IPS-15b (cell line): ENCODE data around the gene TMEM109.
A peak's percentile ranks its signal among the peaks of the same experiment; 100 is the strongest.
"Not testable (repeated sequence)": the region's sequence is repeated elsewhere in the genome, so short reads cannot be mapped to it uniquely, and the experiment has no call there.

Experiments
- H3K27me3 ChIP-seq: one replicate; pipeline ENCODE4 v1.6.1; 2013; ENCODE audit warnings: low read length; ENCODE audit not compliant: control insufficient read depth, insufficient read depth
- H3K36me3 ChIP-seq: one replicate; pipeline ENCODE4 v1.6.1; 2013; ENCODE audit warnings: low read length; ENCODE audit not compliant: control insufficient read depth, insufficient read depth
- H3K4me1 ChIP-seq: one replicate; pipeline ENCODE4 v1.6.1; 2013; ENCODE audit warnings: mild to moderate bottlenecking, low read length; ENCODE audit not compliant: control insufficient read depth, insufficient read depth
- H3K4me3 ChIP-seq: one replicate; pipeline ENCODE4 v1.5.1; 2013; ENCODE audit warnings: low read depth, low read length
- H3K9ac ChIP-seq: one replicate; pipeline ENCODE4 v1.6.1; 2013; ENCODE audit warnings: low read depth, mild to moderate bottlenecking, low read length
- H3K9me3 ChIP-seq: one replicate; pipeline ENCODE4 v1.6.1; 2013; ENCODE audit warnings: mild to moderate bottlenecking, low read length; ENCODE audit not compliant: control insufficient read depth, insufficient read depth

Gene TMEM109

DNA sequence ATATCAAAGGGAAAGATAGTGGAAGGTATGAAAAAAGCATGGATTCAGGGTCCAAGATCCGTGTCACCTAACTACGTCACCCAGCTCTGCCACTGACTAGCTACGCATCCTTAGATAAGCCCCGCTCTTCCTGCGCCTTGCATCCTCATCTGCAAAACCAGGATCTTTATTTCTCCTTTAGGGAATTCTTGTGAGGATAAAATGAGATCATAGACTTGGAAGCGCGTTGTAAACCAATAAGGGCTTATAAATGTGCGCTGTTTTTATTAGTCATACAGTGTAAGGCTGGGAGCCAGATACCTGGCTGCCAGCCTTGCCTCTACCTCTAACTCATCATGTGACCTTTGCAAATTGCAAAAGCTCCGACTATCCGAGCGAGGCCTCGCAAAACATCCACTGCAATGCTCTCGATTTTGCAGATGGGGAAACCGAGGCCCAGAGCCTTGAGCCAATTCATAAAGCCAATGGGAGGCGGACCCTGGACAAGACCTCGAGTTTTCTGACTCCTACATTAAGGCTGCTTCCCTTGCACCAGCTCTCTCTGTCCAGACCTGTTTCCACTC lies 8.3 kb upstream of the TMEM109 start:
- Histone ChIP-seq H3K4me1 (peaks cover 7% of the 10 kb centered on the region), H3K9ac (peak overlapping the region; percentile 81), H3K36me3 (peaks cover 24% of the 10 kb centered on the region), H3K27me3 (peaks cover 9% of the 10 kb centered on the region), H3K9me3 (no peaks in the 10 kb centered on the region), H3K4me3 (peak overlapping the region; percentile 90)

DNA sequence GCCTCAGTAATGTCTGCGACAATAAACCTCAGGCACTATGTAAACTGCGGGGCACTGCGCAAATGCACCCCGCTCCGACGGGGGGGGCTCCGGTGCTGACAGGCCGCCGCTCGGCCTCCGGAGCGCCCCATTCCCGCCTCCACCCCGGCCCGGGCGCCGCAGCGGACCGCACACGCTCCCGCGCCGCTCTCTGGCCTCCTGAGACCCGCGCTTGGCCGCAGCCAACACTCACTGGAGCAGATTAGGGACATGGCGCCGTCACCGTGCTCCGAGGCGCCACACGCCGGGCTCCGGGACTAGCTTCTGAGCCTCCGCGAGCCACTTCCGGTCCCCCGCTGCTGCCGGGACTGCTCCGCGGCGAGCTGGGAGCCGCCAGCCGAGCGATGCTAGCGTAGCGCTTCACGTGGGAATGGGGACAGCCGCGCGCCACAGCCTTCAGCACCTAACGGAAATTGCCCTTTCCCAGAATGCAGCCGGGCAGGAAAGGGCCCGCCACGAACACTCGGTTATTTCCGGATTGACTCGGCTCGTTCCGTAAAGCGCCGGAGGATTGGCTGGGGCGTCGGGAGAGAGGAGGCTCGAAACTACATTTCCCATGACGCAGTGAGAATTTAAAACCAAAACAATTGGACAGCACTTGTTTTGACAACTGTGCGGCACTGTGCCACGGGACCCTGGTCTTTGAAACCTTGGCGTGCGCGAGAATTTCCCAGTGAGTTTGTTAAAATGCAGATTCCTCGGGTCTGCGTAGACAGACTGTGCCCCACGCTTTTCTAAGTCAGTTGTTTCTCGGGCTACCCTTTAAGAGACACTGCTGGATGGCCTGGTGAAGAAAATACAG lies 7.6 kb upstream of the TMEM109 start, which contains the start of gene PRPF19:
TSS of gene PRPF19 (minus strand) at position 454 of the 841 bp plus-strand sequence. CDS start at position 251, 203 bp downstream.
- Histone ChIP-seq H3K9me3 (no peaks in the 10 kb centered on the region), H3K9ac (peak within 1 kb of the TSS; percentile 81), H3K27me3 (peaks cover 16% of the 10 kb centered on the region), H3K36me3 (peaks cover 17% of the 10 kb centered on the region), H3K4me1 (peaks cover 7% of the 10 kb centered on the region), H3K4me3 (peak within 1 kb of the TSS; percentile 90)

DNA sequence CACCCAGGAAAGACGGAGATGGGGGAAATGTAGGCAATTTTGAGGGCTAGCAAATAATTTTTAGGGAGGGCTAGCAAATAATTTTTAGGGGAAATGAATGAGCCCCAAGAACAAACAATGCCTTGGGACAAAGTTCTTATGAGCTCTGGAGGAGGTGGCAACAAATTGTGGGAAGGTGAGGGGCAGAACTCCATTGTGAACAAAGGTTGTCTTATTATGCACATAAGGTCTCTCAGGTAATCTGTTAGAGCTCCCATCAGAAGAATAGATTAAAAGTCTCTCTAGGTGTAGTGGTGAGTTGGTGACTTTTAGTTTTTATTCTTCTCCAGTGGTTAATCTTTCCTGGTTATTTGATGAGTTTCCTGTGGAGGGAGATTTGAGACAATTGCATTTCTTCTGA lies 5.2 kb upstream of the TMEM109 start:
- H3K4me1 ChIP-seq = peaks cover 10% of the 10 kb centered on the region
- H3K9ac ChIP-seq = no peak overlapping the region
- no peaks in the 10 kb centered on the region for H3K9me3 ChIP-seq
- H3K27me3 ChIP-seq = peaks cover 31% of the 10 kb centered on the region
- no peak overlapping the region for H3K4me3 ChIP-seq
- no peaks in the 10 kb centered on the region for H3K36me3 ChIP-seq

DNA sequence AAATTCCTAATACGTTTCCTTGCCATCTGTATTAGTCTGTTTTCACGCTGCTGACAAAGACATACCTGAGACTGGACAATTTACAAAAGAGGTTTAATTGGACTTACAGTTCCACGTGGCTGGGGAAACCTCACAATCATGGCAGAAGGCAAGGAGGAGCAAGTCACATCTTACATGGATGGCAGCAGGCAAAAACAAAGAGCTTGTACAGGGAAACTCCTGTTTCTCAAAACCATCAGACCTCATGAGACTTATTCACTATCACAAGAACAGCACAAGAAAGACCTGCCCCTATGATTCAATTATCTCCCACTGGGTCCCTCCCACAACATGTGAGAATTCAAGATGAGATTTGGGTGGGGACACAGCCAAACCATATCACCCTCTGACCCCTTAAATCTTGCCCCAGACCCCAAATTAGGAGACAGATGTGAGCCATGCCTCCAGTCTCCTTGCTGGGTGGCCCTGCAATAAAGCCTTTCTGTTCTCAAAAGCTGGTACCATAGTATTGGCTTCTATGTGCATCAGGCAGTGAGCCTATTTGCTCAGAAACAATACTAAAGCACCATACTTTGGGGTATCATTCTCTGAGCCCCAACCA lies 4.2 kb upstream of the TMEM109 start:
- not testable (repeated sequence) for H3K9me3 ChIP-seq, H3K4me1 ChIP-seq, H3K9ac ChIP-seq, H3K36me3 ChIP-seq, H3K4me3 ChIP-seq
- peaks cover 32% of the 10 kb centered on the region for H3K27me3 ChIP-seq

DNA sequence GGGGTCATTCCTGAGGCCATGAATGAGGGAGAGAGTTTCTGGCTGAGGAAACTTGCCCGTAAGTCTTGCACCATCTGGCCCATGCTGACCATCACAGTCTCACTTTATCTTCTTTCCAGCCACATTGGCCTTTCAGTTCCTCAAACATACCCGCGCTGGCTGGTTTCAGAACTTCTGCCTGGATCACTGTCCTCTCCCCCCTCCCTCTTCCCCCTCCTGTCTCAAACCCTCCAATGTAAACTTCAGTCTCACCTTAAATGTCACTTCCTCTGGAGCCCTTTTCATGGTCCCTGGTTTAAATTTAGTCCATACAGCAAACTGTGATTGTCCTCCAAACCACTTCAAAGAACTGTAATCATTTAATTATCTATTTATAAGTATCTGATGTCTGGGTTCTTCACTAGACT lies 3.7 kb upstream of the TMEM109 start:
- H3K27me3 ChIP-seq = peaks cover 37% of the 10 kb centered on the region
- H3K36me3 ChIP-seq = no peaks in the 10 kb centered on the region
- H3K4me1 ChIP-seq = peaks cover 4% of the 10 kb centered on the region
- H3K9me3 ChIP-seq = no peaks in the 10 kb centered on the region
- H3K9ac ChIP-seq = no peak overlapping the region
- H3K4me3 ChIP-seq = no peak overlapping the region

DNA sequence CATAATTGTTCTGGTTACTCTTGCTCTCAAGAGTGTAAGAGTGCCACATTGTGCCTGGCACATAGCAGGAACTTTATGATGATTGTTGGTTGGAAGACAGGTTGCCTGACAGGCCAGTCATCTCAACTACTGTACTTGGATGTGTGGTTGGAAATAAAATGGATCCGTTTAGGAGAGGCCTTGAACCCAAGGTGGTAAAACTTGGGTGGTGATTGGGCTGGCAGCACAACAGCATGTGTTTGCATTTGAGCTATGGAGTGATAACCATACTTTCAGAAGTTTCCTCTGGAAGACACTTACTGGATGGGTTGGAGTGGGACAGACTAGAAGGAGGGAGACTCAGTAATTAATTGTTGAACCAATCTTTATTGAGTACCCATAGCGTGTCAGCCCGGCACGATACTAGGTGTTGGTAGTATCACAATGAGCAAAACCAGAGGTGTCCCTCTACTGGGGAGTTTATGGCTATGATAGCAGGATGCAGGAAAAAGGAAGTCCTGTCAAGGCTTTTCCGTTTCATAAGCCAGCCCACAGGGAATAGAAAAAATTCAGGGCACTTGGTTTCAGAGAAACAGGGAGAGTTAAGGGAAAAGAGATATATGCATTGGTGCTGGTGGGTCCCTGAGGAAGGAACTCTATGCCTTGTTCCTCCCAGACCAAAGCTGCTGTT lies 3.1 kb upstream of the TMEM109 start:
- Histone ChIP-seq H3K36me3 (no peaks in the 10 kb centered on the region), H3K9me3 (no peaks in the 10 kb centered on the region), H3K9ac (no peak overlapping the region), H3K4me1 (peaks cover 5% of the 10 kb centered on the region), H3K27me3 (peaks cover 37% of the 10 kb centered on the region), H3K4me3 (no peak overlapping the region)

DNA sequence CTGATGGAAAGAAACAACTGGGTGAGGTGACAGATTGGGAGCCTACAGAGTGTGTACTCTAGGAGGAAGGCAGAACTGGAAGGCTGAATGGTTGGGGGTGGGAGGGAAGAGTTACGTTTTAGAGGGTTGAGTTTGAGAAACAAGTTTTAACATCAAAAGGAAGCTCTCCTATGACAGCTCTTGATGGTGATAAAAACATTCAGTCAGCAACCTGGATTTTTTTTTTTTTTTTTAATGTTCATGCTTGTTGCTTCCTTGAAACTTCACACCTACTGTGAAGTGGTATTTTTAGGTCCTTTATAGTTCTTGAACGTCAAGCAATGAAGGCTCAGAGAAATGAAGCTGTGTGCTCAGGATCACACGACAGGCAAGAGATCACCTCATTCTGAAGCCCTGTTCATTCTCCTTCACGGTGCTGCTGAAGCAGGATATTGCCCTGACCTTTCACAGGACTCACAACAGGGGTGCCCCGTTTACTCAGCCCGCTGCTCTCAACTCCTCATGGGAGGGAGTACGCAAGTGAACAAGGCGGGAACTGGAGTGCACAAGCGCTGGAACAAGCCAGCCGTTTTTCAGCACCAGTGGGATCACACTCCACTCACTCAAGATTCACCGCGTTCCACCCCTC lies 1.6 kb upstream of the TMEM109 start:
- Histone ChIP-seq H3K9me3 (no peaks in the 10 kb centered on the region), H3K4me1 (peaks cover 9% of the 10 kb centered on the region), H3K9ac (no peak overlapping the region), H3K36me3 (no peaks in the 10 kb centered on the region), H3K27me3 (peaks cover 37% of the 10 kb centered on the region), H3K4me3 (no peak overlapping the region)

DNA sequence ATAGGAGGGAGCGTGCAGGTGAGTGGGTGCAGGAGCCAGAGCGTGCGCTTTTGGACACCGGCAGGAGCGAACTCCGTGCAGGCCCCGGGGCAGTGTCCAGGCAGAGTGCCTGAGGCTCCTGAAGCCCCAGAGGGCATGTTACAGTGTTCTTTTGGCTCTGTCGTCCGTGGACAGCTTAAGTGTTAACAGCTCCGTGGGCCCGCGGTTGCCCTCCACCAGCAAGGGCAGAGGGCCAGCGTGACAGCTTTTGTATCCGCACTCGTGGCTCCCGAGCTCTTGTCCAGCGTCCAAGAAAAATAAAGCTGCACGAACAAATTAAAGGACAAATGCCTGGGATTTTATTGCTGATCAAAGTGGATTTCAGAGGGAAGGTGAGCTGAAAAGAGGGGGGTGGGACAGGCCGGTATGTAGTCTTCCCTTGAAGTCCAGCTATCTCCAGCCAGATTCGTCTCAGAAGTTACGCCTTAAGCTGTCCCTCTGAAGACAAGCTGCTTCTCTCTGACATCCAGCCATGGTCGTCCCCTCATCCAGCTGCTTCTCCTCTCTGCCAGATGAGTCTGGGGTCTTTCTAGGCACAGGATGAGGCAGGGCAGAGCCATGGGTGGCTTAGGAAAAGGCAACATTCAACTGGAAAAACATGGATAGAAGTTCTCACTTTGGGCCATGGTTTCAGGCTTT lies 968 bp upstream of the TMEM109 start:
- no peaks in the 10 kb centered on the region for H3K9me3 ChIP-seq
- no peaks in the 10 kb centered on the region for H3K36me3 ChIP-seq
- peak overlapping the region; percentile 90 for H3K9ac ChIP-seq
- peak overlapping the region; percentile 84 for H3K4me3 ChIP-seq
- peaks cover 37% of the 10 kb centered on the region for H3K27me3 ChIP-seq
- peaks cover 9% of the 10 kb centered on the region for H3K4me1 ChIP-seq

DNA sequence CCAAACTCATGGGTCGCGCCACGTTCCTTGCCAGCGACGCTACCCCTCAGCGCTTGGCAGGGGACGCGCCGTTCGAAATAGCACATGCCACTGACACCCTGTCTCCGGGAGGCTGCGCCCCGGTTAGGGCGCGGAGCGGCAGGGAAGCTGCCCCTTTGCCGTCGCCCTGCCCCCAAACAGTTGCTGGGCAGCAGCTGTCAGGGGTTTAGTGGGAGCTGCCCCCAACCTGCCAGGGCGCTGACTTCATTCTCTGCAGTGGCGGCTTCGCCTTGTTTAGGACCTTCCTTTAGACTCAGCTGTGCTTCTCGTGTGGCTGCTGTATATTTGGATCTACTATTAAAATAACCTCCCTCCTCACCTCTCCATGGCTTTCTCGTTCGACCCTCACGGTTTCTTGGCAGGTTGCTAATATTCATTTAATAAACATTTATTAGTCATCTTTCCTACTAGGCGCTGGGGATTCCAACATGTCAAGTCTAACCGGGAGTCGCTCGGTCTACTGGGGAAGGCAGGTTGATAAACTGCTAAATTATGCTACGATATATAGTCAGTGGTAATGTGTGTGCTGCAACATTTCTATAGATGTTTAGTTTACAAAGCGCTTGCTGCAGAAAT lies 782 bp downstream of the TMEM109 start:
- Histone ChIP-seq H3K4me3 (peak overlapping the region; percentile 84), H3K9me3 (no peaks in the 10 kb centered on the region), H3K9ac (peak overlapping the region; percentile 29), H3K27me3 (peaks cover 29% of the 10 kb centered on the region), H3K36me3 (no peaks in the 10 kb centered on the region), H3K4me1 (peaks cover 9% of the 10 kb centered on the region)

DNA sequence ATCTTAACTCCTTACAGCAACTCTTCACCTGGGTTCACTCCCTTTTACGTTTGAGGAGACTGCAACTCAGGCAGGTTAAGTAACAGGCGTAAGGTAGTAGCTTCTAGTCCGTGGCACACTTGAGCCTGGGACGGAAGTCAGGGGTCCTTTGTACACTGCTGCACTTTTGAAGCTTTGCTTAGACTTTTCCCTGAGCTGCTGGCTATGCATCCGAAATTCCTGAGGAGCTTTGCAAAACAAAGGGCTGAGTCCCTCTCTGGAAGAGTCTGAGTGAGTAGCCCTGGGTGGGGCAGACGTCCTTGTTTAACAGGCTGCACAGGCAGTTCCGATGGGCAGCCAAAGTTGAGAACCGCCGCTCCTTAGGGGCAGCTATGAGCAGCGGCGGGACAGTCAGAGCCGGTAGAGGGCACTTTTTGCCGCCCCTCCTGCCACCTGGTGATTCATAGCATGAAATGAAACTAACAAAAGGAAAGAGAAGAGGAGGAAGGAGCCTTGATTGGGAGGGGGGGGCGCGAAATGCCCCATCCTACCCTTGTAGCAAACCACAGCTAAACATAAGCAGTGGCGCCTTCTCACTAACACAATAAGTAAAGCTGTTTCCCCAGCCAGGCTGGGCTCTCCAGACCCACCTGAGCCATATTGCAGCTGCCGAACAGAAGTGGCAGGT lies 1.4 kb downstream of the TMEM109 start:
- peaks cover 29% of the 10 kb centered on the region for H3K27me3 ChIP-seq
- H3K9me3 ChIP-seq = no peaks in the 10 kb centered on the region
- peaks cover 1% of the 10 kb centered on the region for H3K36me3 ChIP-seq
- peaks cover 9% of the 10 kb centered on the region for H3K4me1 ChIP-seq
- peak overlapping the region; percentile 84 for H3K4me3 ChIP-seq
- H3K9ac ChIP-seq = no peak overlapping the region
